KOPT-K1 (cell line): ENCODE measurements around the gene FKBP1A.
A peak's percentile ranks its signal among the peaks of the same experiment; 100 is the strongest.
"Not testable (repeated sequence)": the region's sequence is repeated elsewhere in the genome, so short reads cannot be mapped to it uniquely, and the experiment has no call there.

Experiments used
- H3K27ac ChIP-seq: fragments of 200-600 bp; sonication (generic); 2 replicates; pipeline ENCODE4 v1.5.1; 2016; ENCODE audit warnings: antibody characterized with exemption, mild to moderate bottlenecking, low read depth, low read length; ENCODE audit not compliant: poor library complexity, severe bottlenecking
- H3K36me3 ChIP-seq: fragments of 200-600 bp; sonication (generic); 2 replicates; pipeline ENCODE4 v1.5.1; 2017; ENCODE audit warnings: antibody characterized with exemption, mild to moderate bottlenecking, low read length, moderate library complexity; ENCODE audit not compliant: insufficient read depth
- H3K9me3 ChIP-seq: fragments of 200-600 bp; sonication (generic); 2 replicates; pipeline ENCODE4 v1.5.1; 2017; ENCODE audit warnings: antibody characterized with exemption, low read length, mild to moderate bottlenecking; ENCODE audit not compliant: insufficient read depth, poor library complexity, severe bottlenecking

The FKBP1A gene

DNA sequence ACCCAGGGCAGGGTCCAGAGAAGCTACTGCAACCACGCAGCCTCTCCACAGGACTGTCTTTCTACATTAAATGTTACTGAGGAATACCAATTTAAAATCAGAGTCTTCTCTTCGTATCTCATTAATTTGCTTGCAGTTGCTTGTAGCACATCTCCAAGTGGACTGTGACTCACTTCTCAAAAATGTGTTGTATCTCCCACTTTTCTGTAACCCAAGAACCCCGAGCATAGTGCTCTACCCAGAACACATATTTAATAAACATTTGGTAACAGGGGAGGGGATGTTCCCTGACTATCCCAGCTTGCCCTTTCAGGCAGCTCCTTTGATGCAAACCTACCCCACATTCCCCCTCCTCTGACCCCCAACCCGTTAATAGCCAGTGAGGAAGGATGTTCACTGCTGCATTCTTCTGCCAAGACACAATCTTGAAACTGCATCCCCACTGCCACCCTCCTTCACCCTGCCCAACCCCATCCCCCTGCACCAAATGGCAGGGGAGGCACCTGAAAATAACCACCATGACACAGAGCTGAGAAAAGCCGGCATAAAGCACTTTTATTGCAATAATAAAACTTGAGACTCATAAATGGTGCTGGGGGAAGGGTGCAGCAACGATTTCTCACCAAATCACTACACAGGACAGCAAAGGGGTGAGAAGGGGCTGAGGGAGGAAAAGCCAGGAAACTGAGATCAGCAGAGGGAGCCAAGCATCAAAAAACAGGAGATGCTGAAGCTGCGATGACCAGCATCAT is 24.2 kb downstream of the FKBP1A start:
- Histone ChIP-seq H3K27ac (no peak overlapping the region), H3K36me3 (peaks cover 75% of the 10 kb centered on the region), H3K9me3 (no peaks in the 10 kb centered on the region)

DNA sequence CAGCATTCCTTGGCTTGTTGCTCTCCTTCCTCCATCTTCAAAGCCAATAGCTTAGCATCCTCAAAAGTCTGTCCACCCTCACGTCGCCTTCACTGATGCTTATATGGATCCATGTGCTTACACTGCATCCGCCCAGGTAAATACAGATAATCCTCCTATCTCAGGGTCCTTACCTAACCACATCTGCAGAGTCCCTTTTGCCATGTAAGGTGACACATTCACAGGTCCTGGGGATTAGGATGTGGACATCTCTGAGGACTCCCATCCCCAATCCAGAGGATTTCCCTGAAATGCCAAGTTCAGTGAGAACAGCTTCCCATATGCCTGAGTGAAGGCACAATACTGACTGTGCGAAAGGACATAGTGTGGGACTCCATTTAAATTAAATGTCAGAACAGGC is 25.4 kb downstream of the FKBP1A start:
- H3K36me3 ChIP-seq, result peaks cover 65% of the 10 kb centered on the region
- H3K9me3 ChIP-seq, result no peaks in the 10 kb centered on the region
- H3K27ac ChIP-seq, result no peak overlapping the region

DNA sequence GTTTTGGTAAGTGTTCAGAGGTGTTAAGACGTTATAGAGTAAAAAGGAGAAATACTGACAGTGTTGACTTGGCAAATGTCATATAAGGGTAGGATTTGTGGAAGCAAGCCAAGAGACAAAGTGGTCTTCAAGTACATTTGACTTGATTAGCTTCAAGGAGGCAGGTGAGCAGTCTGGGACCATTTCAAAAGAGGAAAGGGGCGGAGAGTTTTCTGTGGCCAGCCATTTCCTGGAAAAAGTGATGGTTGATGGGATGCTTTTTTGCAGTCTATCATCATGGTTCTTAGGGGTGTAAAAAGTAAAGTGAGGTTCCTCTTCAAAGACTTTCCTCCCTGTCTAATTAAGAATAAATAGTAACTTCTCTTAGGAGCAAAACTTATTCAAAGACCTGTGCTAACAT is 28.7 kb downstream of the FKBP1A start:
- Histone ChIP-seq H3K9me3 (no peaks in the 10 kb centered on the region), H3K27ac (peak overlapping the region; percentile 87), H3K36me3 (peaks cover 65% of the 10 kb centered on the region)

DNA sequence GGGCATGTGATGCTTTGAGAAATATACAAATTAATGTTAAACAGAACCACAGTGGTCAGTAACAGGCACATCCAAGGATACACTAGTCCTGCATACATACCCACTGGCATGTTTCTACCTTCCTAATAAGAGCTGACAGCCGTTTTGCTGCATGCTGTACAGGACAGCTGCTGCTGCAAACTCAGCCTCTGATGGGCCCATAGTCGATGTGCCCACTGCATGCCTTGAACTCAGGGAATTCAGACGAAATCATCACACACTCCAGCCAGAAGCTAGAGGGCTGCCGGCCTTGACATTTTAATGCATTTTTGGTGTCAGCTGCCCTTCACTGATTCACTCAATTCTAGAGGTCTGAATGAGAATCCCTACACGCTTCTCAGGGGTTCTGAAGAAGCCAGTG is 29.3 kb downstream of the FKBP1A start:
- H3K27ac ChIP-seq, result peak overlapping the region; percentile 87
- H3K36me3 ChIP-seq, result peaks cover 60% of the 10 kb centered on the region
- H3K9me3 ChIP-seq, result no peaks in the 10 kb centered on the region

DNA sequence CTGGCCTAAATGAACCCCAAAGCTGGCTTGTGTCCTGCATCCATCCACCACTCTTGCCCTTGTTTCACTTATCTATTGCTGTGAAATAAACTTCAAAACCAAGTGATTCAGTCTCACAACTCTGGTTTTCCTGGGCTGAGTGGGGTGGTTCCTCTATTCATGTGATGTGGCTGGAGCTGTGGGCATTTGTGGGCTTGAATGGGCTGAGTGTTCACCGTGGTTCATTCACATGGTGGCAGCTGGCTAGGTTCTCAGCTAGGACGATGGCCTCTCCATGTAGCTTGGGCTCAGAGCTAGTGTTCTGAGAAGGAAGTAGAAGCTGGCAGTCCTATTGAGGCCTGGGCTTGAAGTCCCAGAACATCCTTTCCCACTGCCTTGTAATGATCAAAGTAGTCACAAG is 30.4 kb downstream of the FKBP1A start:
- Histone ChIP-seq H3K36me3 (peaks cover 58% of the 10 kb centered on the region), H3K9me3 (no peaks in the 10 kb centered on the region), H3K27ac (peak overlapping the region; percentile 87)

DNA sequence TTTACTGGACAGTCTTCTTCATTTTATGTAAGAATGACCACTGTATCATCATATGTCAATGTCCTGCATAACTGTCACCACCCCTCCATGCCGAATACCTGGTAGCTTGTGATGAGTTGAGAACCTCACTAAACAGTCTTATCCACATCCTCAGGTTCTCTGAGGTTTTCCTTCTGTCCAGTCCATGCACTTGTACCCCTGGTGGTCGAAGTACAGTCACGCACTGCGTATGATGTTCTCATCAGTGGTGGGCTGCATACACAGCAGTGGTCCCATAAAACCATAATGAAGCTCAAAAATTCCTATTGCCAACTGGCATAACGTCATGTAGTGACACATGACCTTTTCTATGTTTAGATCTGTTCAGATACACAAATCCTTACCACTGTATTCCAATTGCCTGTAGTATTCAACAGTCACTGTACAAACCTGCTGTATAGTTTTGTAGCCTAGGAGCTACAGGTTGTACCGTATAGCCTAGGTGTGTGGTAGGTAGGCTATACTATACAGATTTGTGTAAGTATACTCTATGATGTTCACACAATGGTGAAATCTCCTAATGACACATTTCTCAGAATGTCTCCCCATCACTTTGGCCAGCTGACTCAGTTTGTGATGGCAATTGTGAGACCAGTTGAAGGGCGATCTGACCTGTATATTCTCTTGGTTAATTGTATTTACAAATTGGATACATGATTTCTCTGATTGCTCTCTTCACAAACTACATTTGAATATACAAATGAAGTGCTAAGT is 32.6 kb downstream of the FKBP1A start:
- no peak overlapping the region for H3K27ac ChIP-seq
- no peaks in the 10 kb centered on the region for H3K9me3 ChIP-seq
- H3K36me3 ChIP-seq, result peaks cover 51% of the 10 kb centered on the region

DNA sequence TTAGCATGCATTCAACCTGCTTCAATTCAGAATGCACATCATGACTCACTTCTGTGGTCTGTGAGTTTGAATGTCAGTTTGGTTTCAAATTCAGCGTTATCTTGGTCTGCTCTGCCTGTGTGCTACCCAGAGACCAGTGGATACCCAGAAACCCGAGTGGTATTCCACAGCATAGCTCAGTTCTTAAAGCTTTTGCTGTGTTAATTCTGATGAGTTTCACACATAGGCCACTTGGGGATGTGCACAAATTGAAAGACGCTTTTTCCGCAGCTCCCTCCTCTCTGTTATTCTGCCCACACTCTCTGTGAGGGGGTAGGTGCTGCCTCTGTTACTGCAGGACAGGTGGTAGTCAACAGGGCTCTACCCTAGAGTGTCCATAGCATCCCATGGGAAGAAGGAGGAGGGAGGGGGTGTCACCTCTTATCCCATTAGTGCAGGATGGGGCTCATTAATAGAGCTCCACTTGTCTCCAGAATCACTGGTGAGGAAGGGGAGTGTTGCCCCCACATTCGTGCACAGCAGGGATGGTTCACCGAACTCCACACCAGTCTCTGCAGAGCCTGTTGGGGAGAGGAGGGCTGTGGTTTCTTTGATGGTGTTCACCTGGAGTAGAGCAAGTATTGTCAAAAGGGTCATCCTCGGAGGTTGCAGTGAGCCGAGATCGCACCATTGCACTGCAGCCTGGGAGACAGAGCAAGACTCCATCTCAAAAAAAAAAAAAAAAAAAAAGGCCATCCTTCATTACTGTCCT is 34.8 kb downstream of the FKBP1A start:
- Histone ChIP-seq H3K27ac (peak overlapping the region; percentile 51), H3K36me3 (peaks cover 73% of the 10 kb centered on the region), H3K9me3 (peaks cover 20% of the 10 kb centered on the region)

DNA sequence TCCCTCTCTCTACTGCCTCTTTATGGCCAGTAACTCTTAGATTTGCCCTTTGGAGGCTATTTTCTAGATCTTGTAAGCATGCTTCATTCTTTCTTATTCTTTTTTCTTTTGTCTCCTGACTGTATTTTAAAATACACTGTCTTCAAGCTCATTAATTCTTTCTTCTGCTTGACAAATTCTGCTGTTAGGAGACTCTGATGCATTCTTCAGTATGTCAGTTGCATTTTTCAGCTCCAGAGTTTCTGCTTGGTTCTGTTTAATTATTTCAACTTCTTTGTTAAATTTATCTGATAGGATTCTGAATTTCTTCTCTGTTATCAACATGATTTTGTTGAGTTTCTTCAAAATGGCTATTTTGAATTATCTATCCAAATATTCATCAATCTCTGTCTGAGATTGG is 38.9 kb downstream of the FKBP1A start:
- Histone ChIP-seq H3K9me3 (peaks cover 29% of the 10 kb centered on the region), H3K27ac (no peak overlapping the region), H3K36me3 (peaks cover 54% of the 10 kb centered on the region)

DNA sequence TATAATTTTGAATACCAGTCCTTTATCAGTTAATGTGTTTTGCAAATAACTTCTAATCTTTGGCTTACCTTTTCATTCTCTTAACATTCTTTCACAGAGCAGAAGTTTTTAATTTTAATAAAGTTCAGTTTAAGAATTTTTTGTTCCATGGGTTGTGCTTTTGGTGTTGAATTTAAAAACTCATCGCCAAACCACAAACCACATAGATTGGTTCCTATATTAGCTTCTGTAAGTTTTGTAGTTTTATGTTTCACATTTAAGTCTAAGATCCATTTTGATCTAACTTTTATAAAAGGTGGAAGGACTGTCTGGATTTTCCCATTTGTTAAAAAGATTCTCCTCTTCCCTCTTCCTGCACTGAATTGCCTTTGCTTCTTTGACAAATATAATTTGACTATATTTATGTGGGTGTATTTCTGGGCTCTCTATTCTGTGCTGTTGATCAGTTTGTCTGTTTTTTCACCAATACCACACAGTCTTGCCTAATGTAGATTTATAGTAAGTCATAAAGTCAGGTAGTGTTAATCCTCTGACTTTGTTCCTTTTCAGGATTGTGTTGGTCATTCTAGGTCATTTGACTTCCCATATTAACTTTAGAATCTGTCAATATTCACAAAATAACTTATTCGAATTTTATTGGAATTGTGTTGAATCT is 46.4 kb downstream of the FKBP1A start:
- H3K9me3 ChIP-seq, result peaks cover 31% of the 10 kb centered on the region
- H3K36me3 ChIP-seq, result peaks cover 6% of the 10 kb centered on the region; the same call in 1 of the 2 replicates
- peak overlapping the region; percentile 19 for H3K27ac ChIP-seq

DNA sequence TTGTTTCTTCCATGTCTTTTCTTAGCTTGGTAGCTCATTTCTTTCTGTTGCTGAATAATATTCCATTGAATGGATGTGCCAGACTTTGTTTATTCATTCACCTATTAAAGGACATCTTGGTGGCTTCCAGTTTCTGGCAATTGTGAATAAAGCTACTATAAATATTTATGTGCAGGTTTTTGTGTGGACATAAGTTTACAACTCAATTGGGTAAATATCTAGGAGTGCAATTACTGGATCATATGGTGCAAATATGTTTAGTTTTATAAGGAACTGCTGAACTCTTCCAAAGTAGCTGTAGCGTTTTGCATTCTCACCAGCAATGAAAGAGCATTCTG is 47.1 kb downstream of the FKBP1A start:
- Histone ChIP-seq H3K36me3 (peaks cover 10% of the 10 kb centered on the region; the same call in 1 of the 2 replicates), H3K9me3 (peaks cover 31% of the 10 kb centered on the region), H3K27ac (peak overlapping the region; percentile 19)

DNA sequence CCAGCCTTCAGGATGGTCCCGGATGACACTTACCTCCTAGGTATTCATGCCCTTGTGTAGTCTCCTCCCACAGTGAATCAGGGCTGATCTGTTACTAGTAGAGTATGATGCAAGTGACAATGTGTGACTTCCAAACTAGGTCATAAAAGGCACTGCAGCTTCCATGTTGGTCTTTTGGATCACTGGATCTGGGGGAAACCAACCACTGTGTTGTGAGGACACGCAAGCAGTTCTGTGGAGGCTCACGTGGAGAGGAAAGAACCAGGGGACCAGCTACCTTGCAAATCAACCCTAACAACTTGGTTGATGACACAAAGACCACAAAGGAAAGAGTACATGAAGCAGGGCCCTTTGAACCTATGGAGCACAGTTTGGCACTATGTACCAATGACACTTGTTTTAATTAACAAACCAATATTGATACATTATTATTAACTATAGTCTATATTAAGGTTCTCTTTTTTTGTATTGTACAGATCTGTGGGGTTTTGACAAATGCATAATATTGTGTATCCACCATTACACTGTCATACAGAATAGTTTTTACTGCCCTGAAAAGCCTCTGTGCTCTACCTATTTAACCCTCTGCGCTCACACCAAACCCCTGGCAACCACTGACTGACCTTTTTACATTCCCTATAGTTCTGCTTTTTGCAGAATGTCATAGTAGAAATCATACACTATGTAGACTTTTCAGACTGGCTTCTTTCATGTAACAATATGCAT is 47.7 kb downstream of the FKBP1A start:
- peak overlapping the region; percentile 19 for H3K27ac ChIP-seq
- peaks cover 31% of the 10 kb centered on the region for H3K9me3 ChIP-seq
- H3K36me3 ChIP-seq, result 0 out of 2 replicates have a peak, but pooled peaks cover 5% of the 10 kb centered on the region

DNA sequence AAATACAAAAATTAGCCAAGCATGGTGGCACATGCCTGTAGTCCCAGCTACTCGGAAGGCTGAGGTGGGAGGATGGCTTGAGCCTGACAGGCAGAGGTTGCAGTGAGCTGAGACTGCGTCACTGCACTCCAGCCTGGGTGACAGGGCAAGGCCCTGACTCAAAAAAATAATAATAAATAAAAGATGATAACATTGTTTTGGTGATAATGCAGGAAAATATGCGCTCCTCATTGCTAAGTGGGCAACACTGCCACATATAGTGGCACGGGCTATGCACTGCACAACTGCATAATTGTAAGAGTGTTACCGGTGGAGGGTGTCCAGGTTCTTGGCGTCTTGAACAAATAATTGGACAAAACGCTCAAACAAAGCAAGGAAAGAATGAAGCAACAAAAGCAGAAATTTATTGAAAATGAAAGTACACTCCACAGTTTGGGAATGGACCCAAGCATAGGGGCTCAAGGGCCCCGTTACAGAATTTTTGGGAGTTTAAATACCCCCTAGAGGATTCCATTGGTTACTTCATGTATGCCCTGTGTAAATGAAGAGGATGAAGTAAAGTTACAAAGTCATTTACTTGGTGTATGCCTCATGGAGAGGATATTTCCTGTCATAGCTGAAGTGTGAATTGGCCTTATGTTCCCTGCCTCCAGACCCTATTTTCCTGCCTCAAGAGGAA is 49.3 kb downstream of the FKBP1A start:
- not testable (repeated sequence) for H3K27ac ChIP-seq, H3K36me3 ChIP-seq
- H3K9me3 ChIP-seq, result peaks cover 19% of the 10 kb centered on the region

DNA sequence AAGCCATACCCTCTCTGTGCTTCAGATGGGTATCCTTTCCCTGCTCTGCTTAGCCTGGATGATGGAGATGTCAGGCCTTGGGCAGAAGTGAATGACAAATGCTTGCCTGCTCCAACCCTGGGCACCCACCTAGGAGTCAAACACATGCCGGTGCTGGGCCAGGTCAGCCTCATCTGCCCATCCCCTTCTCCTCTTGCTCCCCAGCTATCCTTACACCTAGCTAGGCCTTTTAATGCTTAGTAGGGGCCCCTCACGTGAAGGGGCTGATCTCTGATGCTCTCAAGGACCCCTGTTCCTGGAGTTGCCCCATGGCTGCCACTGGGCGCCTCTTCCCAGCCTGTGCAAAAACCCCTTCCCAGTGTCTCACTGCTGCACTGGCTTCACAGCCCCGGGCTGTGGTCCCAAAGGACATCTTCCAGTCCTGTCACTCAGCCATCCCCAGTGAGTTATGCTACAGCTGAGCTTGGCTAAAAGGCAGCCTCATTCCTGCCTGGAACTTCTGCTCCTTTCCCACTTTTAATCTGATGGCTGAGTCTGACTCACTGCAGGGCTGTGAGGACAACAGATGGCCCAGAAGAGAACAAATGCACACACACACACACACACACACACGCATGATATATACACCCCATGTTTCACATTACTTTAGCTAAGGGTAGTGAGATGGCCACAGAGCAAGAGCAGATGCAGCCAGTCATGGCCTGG is 51.1 kb downstream of the FKBP1A start:
- Histone ChIP-seq H3K9me3 (peaks cover under 1% of the 10 kb centered on the region), H3K36me3 (0 out of 2 replicates have a peak, but pooled peaks cover 5% of the 10 kb centered on the region), H3K27ac (no peak overlapping the region)
